Measurements from ENCODE around the gene DAAM2.

GRCh38 chr6:39909701-39910100, 117.5 kb downstream of the DAAM2 start:
- no peak for TF ChIP-seq EZH2 (IDR thresholded peaks at IDR 0.05; ENCODE audit: borderline replicate concordance, low read depth, low read length, poor library complexity, severe bottlenecking)
- TF ChIP-seq, protein P1, sequence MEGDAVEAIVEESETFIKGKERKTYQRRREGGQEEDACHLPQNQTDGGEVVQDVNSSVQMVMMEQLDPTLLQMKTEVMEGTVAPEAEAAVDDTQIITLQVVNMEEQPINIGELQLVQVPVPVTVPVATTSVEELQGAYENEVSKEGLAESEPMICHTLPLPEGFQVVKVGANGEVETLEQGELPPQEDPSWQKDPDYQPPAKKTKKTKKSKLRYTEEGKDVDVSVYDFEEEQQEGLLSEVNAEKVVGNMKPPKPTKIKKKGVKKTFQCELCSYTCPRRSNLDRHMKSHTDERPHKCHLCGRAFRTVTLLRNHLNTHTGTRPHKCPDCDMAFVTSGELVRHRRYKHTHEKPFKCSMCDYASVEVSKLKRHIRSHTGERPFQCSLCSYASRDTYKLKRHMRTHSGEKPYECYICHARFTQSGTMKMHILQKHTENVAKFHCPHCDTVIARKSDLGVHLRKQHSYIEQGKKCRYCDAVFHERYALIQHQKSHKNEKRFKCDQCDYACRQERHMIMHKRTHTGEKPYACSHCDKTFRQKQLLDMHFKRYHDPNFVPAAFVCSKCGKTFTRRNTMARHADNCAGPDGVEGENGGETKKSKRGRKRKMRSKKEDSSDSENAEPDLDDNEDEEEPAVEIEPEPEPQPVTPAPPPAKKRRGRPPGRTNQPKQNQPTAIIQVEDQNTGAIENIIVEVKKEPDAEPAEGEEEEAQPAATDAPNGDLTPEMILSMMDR (conservative IDR thresholded peaks at IDR 0.05; ENCODE audit: low read depth, low read length) = no peak

All from A673 (cell line).